HG03521 (cell line): ENCODE measurements around the gene DIO2.

ENCODE experiments used
- ATAC-seq: cut with Tn5 transposase; IDR thresholded peaks from one replicate; pipeline ENCODE4 v1.9.1; 2021; ENCODE audit warnings: mild to moderate bottlenecking, moderate library complexity; ENCODE audit not compliant: unreplicated experiment

DIO2 gene

GRCh38 chr14:80211153-80212022 lies at the start of gene DIO2:
DIO2 (minus strand) TSS chr14:80211504; CDS start chr14:80211472, 32 bp downstream.
- no peak for ATAC-seq

GRCh38 chr14:80260645-80261044 lies 49.3 kb upstream of the DIO2 start:
- ATAC-seq = no peak

- no peak for ATAC-seq
These were observed 28.3 kb upstream of the DIO2 start for GRCh38 chr14:80239631-80240030.

- ATAC-seq = no peak
These were observed 25.8 kb upstream of the DIO2 start for GRCh38 chr14:80237143-80237542.

GRCh38 chr14:80233470-80234089 lies 22.3 kb upstream of the DIO2 start:
- ATAC-seq = no peak

GRCh38 chr14:80231702-80232101 lies 20.4 kb upstream of the DIO2 start:
- no peak for ATAC-seq

- no peak for ATAC-seq
These were observed 12.6 kb upstream of the DIO2 start for GRCh38 chr14:80223696-80224465.

GRCh38 chr14:80216818-80217217 lies 5.5 kb upstream of the DIO2 start:
- no peak for ATAC-seq

- no peak for ATAC-seq
These were observed 4.7 kb upstream of the DIO2 start for GRCh38 chr14:80215756-80216581.

GRCh38 chr14:80215081-80215480 lies 3.8 kb upstream of the DIO2 start:
- ATAC-seq = no peak

- ATAC-seq = no peak
These were observed 2.3 kb upstream of the DIO2 start for GRCh38 chr14:80213602-80214001.

GRCh38 chr14:80212023-80212397 lies 706 bp upstream of the DIO2 start:
- no peak for ATAC-seq

- no peak for ATAC-seq
These were observed 2.8 kb downstream of the DIO2 start for GRCh38 chr14:80208461-80208860.

- no peak for ATAC-seq
These were observed 4.8 kb downstream of the DIO2 start for GRCh38 chr14:80206351-80207080.

- ATAC-seq = no peak
These were observed 8.3 kb downstream of the DIO2 start for GRCh38 chr14:80202888-80203562.

GRCh38 chr14:80200093-80200492 lies 11.2 kb downstream of the DIO2 start:
- no peak for ATAC-seq

- no peak for ATAC-seq
These were observed 22.7 kb downstream of the DIO2 start for GRCh38 chr14:80188571-80188970.

GRCh38 chr14:80186301-80186800 lies 25.0 kb downstream of the DIO2 start:
- no peak for ATAC-seq

GRCh38 chr14:80176893-80177292 lies 34.4 kb downstream of the DIO2 start:
- ATAC-seq = no peak
